ENCODE measurements around the gene TYW3. TPM values are rescaled to one million over a fixed set of nuclear protein-coding genes. Genes with fewer than 3 reads are reported as not detected.
"Not testable (repeated sequence)": the region's sequence is repeated elsewhere in the genome, so short reads cannot be mapped to it uniquely, and the experiment has no call there.

The TYW3 gene
- polyA plus RNA-seq, 1 experiment, result 34.4 TPM

DNA sequence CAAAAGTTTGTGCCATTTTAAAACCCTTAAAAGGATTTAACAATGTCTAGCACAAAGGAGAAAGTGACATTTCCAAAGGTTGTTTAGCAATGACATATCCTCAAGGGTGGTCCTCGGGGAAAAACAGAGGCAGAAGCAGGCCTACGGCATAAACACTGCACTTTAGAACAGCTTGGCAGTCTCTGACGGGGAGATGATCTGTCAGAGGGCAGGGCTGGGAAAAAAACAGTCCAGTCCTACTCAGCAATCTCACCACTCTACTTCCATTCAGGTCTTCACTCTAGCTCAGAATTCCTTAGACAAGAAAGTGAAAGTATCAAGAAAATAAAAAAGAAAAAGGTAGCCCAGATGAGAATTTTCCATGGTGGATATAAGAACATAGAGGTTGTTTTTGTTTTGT lies 4.2 kb upstream of the TYW3 start:
- ChIA-PET CTCF (interaction anchor here (0.9 to 1.4 kb wide), 2 partner anchors 10 to 39 kb away, joined by 3 read pairs; no protein-coding TSS in a partner anchor), POLR2A (no interaction called here)
- no peak for DNase-seq (ENCODE audit: low read depth, low spot score)
- no peak overlapping the region for H3K27ac ChIP-seq (ENCODE audit: low read depth, low read length)
- H3K9me3 ChIP-seq (ENCODE audit: control insufficient read depth, insufficient read depth, low read length), result peaks cover 7% of the 10 kb centered on the region
- TF ChIP-seq, protein P1, sequence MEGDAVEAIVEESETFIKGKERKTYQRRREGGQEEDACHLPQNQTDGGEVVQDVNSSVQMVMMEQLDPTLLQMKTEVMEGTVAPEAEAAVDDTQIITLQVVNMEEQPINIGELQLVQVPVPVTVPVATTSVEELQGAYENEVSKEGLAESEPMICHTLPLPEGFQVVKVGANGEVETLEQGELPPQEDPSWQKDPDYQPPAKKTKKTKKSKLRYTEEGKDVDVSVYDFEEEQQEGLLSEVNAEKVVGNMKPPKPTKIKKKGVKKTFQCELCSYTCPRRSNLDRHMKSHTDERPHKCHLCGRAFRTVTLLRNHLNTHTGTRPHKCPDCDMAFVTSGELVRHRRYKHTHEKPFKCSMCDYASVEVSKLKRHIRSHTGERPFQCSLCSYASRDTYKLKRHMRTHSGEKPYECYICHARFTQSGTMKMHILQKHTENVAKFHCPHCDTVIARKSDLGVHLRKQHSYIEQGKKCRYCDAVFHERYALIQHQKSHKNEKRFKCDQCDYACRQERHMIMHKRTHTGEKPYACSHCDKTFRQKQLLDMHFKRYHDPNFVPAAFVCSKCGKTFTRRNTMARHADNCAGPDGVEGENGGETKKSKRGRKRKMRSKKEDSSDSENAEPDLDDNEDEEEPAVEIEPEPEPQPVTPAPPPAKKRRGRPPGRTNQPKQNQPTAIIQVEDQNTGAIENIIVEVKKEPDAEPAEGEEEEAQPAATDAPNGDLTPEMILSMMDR (IDR thresholded peaks at IDR 0.05; ENCODE audit: low read depth, low read length), result no peak
- H3K27me3 ChIP-seq (ENCODE audit: control insufficient read depth, insufficient read depth, low read length), result no peaks in the 10 kb centered on the region
- H3K4me3 ChIP-seq (ENCODE audit: low read depth, low read length), result no peak overlapping the region

DNA sequence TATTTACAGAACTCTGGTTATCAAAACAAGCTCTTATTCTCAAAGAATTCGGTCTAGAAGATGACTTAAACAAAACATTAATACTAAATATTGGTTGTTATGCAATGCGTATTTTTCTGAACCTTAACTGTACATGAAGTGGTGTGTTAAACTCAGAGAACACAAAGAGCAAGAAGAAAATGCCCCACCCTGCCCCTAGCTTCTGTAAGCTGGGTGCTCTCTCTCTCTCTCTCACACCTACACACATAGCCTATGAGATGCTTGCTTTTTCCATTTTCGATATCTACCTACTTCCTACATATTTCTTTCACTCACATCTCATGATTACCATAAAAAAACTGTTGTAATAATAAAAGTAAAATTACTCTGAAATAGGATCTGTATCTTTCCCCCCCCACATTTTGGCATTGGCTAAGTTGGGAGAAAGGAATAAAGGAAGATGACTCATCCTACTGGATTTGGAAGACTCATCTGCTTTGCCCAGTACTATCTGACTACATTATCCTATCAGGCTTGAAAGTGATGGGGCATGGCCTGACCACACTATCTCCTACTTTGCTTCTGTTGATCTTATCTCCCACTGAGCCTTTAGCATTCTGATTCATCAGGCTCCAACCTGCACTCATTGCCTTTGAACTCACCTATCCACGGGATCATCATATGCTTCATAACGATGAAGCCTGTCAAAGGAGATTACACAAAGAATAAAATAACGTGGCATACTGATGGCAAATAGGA lies 3.0 kb upstream of the TYW3 start:
- no peak for DNase-seq (ENCODE audit: low read depth, low spot score)
- no peak overlapping the region for H3K4me3 ChIP-seq (ENCODE audit: low read depth, low read length)
- H3K27ac ChIP-seq (ENCODE audit: low read depth, low read length), result no peak overlapping the region
- POLR2A ChIA-PET, result interaction anchor here (0.7 kb wide), 1 partner anchor 304 kb away, joined by 3 read pairs; no protein-coding TSS in a partner anchor
- H3K9me3 ChIP-seq (ENCODE audit: control insufficient read depth, insufficient read depth, low read length), result peaks cover 7% of the 10 kb centered on the region
- H3K27me3 ChIP-seq (ENCODE audit: control insufficient read depth, insufficient read depth, low read length), result no peaks in the 10 kb centered on the region
- TF ChIP-seq, protein P1 (IDR thresholded peaks at IDR 0.05; ENCODE audit: low read depth, low read length), result no peak
- CTCF ChIA-PET, result interaction anchor here (0.7 to 1.4 kb wide), 2 partner anchors 10 to 40 kb away, joined by 3 read pairs; no protein-coding TSS in a partner anchor

DNA sequence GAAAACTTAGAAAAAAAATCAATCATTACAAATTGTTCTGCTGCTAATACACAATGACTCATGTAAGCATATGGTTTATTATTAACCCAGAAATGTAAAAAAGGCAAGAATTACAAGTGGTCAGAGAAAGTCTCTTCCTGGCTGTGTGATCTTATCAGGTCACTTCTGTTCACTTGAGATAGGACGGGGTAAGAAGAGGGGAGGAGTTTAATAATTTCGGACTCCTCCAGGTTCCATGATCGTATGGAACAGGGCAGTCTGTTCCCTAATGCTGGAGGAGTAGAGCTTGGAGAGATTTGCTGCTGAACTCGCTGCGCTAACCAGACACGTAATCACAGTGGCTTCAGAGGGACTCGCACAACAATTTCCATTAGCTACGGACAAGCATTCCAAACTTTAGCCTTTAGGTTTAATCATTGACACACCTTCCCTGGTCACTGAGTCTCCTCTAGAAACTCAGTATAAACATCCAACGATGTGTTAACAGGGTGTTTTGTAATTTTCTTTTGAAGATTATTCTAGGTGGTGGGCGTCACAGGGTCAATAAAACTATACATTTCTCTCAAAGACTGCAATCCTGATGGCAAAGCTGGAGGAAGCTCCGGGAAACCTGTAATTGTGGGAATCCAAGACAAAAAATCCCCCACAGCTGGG lies 1.4 kb upstream of the TYW3 start:
- ChIA-PET CTCF (interaction anchor here (3.4 kb wide), 1 partner anchor 42 kb away, joined by 19 read pairs; no protein-coding TSS in a partner anchor), POLR2A (interaction anchor here (0.7 kb wide), 1 partner anchor 932 kb away, joined by 4 read pairs; no protein-coding TSS in a partner anchor)
- DNase-seq (ENCODE audit: low read depth, low spot score), result no peak
- H3K9me3 ChIP-seq (ENCODE audit: control insufficient read depth, insufficient read depth, low read length), result no peaks in the 10 kb centered on the region
- H3K27me3 ChIP-seq (ENCODE audit: control insufficient read depth, insufficient read depth, low read length), result no peaks in the 10 kb centered on the region
- TF ChIP-seq, protein P1 (IDR thresholded peaks at IDR 0.05; ENCODE audit: low read depth, low read length), result no peak
- H3K27ac ChIP-seq (ENCODE audit: low read depth, low read length), result no peak overlapping the region
- peak overlapping the region; percentile 95 for H3K4me3 ChIP-seq (ENCODE audit: low read depth, low read length)

GRCh38 chr1:74732071-74732946 lies 643 bp upstream of the TYW3 start:
- H3K9me3 ChIP-seq (ENCODE audit: control insufficient read depth, insufficient read depth, low read length); H3K27me3 ChIP-seq (ENCODE audit: control insufficient read depth, insufficient read depth, low read length); H3K27ac ChIP-seq (ENCODE audit: low read depth, low read length); DNase-seq (ENCODE audit: low read depth, low spot score): not testable (repeated sequence)
- ChIA-PET POLR2A (interaction anchor here (0.7 kb wide), 1 partner anchor 932 kb away, joined by 4 read pairs; no protein-coding TSS in a partner anchor), CTCF (interaction anchor here (1.0 to 3.4 kb wide), 13 partner anchors 9 to 225 kb away, joined by 3 to 45 read pairs (median 10); no protein-coding TSS in a partner anchor)
- H3K4me3 ChIP-seq (ENCODE audit: low read depth, low read length), result peak overlapping the region; percentile 95
